ENCODE measurements around the gene TAF5. TPM values are rescaled to one million over a fixed set of nuclear protein-coding genes. Genes with fewer than 3 reads are reported as not detected.

The TAF5 gene
- total RNA-seq, 1 experiment from 2014 or later, result 2.5 TPM

- H3K4me1 Mint-ChIP-seq (ENCODE audit: low read depth, unreplicated experiment), result no peaks in the 10 kb centered on the region
- no peak for DNase-seq
- intact Hi-C loops (cut with micrococcal nuclease; ENCODE audit: unreplicated experiment), result loop anchor here (5.0 kb wide), 1 partner anchor 173 kb away; no protein-coding TSS in a partner anchor
- BruUV-seq (replicated peaks), result no TSS peak
- H3K9me3 Mint-ChIP-seq (ENCODE audit: low read depth, unreplicated experiment), result no peaks in the 10 kb centered on the region
- no peak overlapping the region for H3K4me3 Mint-ChIP-seq (ENCODE audit: low read depth, unreplicated experiment)
- peaks cover 43% of the 10 kb centered on the region for H3K36me3 Mint-ChIP-seq (ENCODE audit: insufficient read depth, unreplicated experiment)
- TF ChIP-seq, protein P1, sequence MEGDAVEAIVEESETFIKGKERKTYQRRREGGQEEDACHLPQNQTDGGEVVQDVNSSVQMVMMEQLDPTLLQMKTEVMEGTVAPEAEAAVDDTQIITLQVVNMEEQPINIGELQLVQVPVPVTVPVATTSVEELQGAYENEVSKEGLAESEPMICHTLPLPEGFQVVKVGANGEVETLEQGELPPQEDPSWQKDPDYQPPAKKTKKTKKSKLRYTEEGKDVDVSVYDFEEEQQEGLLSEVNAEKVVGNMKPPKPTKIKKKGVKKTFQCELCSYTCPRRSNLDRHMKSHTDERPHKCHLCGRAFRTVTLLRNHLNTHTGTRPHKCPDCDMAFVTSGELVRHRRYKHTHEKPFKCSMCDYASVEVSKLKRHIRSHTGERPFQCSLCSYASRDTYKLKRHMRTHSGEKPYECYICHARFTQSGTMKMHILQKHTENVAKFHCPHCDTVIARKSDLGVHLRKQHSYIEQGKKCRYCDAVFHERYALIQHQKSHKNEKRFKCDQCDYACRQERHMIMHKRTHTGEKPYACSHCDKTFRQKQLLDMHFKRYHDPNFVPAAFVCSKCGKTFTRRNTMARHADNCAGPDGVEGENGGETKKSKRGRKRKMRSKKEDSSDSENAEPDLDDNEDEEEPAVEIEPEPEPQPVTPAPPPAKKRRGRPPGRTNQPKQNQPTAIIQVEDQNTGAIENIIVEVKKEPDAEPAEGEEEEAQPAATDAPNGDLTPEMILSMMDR (IDR thresholded peaks at IDR 0.05; ENCODE audit: unreplicated experiment), result no peak
- H3K27ac Mint-ChIP-seq (ENCODE audit: unreplicated experiment), result no peak overlapping the region
- H3K27me3 Mint-ChIP-seq (ENCODE audit: unreplicated experiment), result no peaks in the 10 kb centered on the region
- CTCF ChIA-PET, result no interaction called here
Observed at GRCh38 chr10:103419101-103419500, 51.3 kb downstream of the TAF5 start.

DNA sequence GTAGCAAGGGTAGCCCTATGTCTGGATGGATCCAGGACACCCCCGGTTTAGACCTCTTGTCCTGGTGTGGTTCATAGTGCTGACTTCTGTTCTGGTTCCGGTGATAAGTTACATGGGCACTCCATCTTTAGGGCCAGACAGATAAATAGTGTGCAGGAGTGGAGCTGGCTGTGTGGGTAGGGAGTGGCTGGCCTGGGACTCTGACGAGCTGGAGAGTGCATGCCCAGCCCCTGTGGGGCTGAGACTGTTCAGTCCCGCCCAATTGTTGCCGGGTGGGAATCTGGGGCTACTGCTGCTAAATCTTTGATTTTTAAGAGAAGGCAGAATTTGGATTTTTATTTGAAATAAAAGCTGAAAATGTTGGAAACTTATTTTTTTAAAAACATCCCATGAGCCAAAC, 56.0 kb downstream of the TAF5 start:
- no peak for DNase-seq
- CTCF ChIA-PET, result no interaction called here
- Mint-ChIP-seq H3K27me3 (ENCODE audit: unreplicated experiment) (no peaks in the 10 kb centered on the region), H3K36me3 (ENCODE audit: insufficient read depth, unreplicated experiment) (peaks cover 18% of the 10 kb centered on the region), H3K9me3 (ENCODE audit: low read depth, unreplicated experiment) (no peaks in the 10 kb centered on the region), H3K4me3 (ENCODE audit: low read depth, unreplicated experiment) (no peak overlapping the region), H3K27ac (ENCODE audit: unreplicated experiment) (no peak overlapping the region), H3K4me1 (ENCODE audit: low read depth, unreplicated experiment) (no peaks in the 10 kb centered on the region)
- intact Hi-C loops (cut with micrococcal nuclease; ENCODE audit: unreplicated experiment), result no loop called here
- TF ChIP-seq, protein P1 (IDR thresholded peaks at IDR 0.05; ENCODE audit: unreplicated experiment), result no peak
- BruUV-seq (replicated peaks), result no TSS peak

GRCh38 chr10:103427866-103428265, 60.1 kb downstream of the TAF5 start:
- H3K27ac Mint-ChIP-seq (ENCODE audit: unreplicated experiment), result no peak overlapping the region
- H3K4me3 Mint-ChIP-seq (ENCODE audit: low read depth, unreplicated experiment), result no peak overlapping the region
- intact Hi-C loops (cut with micrococcal nuclease; ENCODE audit: unreplicated experiment), result no loop called here
- H3K4me1 Mint-ChIP-seq (ENCODE audit: low read depth, unreplicated experiment), result no peaks in the 10 kb centered on the region
- TF ChIP-seq, protein P1 (IDR thresholded peaks at IDR 0.05; ENCODE audit: unreplicated experiment), result no peak
- BruUV-seq (replicated peaks), result no TSS peak
- H3K9me3 Mint-ChIP-seq (ENCODE audit: low read depth, unreplicated experiment), result no peaks in the 10 kb centered on the region
- CTCF ChIA-PET, result no interaction called here
- H3K27me3 Mint-ChIP-seq (ENCODE audit: unreplicated experiment), result no peaks in the 10 kb centered on the region
- no peak for DNase-seq
- H3K36me3 Mint-ChIP-seq (ENCODE audit: insufficient read depth, unreplicated experiment), result peaks cover 43% of the 10 kb centered on the region

DNA sequence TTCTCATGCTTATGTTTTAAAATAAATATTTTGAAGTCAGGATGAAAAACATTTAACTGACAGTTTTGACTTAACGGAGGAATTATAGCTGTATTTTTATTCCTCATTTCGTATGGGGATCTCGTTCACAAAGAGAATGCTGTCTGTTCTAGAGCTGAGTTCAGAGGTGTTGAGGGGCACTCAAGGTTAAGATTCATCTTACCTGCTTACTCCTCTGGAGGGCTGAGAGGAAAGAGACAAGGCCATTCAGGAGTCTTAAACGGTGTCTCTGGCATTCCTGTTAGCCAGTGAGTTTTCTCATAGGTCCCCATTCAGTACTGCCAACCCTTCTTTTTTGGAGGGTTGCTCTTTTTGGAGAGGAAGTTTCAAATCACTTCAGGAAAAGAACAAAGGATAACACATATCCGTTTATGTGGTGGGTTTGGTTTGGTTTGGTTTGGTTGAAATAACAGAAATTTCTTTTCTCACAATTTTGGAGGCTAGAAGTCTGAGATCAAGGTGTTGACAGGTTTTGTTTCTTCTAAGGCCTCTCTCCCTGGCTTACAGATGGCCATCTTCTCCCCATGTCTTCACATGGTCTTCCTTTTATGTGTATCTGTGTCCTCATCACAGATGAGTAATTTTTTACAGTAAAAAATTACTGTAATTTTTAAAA, 61.3 kb downstream of the TAF5 start:
- H3K27me3 Mint-ChIP-seq (ENCODE audit: unreplicated experiment), result no peaks in the 10 kb centered on the region
- no peaks in the 10 kb centered on the region for H3K9me3 Mint-ChIP-seq (ENCODE audit: low read depth, unreplicated experiment)
- peaks cover 42% of the 10 kb centered on the region for H3K36me3 Mint-ChIP-seq (ENCODE audit: insufficient read depth, unreplicated experiment)
- TF ChIP-seq, protein P1 (IDR thresholded peaks at IDR 0.05; ENCODE audit: unreplicated experiment), result no peak
- CTCF ChIA-PET, result no interaction called here
- no peak overlapping the region for H3K4me3 Mint-ChIP-seq (ENCODE audit: low read depth, unreplicated experiment)
- H3K4me1 Mint-ChIP-seq (ENCODE audit: low read depth, unreplicated experiment), result no peaks in the 10 kb centered on the region
- BruUV-seq (replicated peaks), result no TSS peak
- no peak overlapping the region for H3K27ac Mint-ChIP-seq (ENCODE audit: unreplicated experiment)
- intact Hi-C loops (cut with micrococcal nuclease; ENCODE audit: unreplicated experiment), result no loop called here
- DNase-seq, result no peak
